PC-9 (cell line): ENCODE results near the gene ATG4D.

ENCODE experiments used
- CTCF ChIP-seq: fragments of 200-600 bp; sonication (generic); conservative IDR thresholded peaks from 2 replicates; pipeline ENCODE4 v1.6.1; 2017; ENCODE audit warnings: mixed run types, antibody characterized with exemption, mild to moderate bottlenecking, moderate library complexity
- EZH2 ChIP-seq: fragments of 200-600 bp; sonication (generic); IDR thresholded peaks from 2 replicates; pipeline ENCODE4 v1.8.0; 2017; ENCODE audit warnings: antibody characterized with exemption, low read depth

DNA sequence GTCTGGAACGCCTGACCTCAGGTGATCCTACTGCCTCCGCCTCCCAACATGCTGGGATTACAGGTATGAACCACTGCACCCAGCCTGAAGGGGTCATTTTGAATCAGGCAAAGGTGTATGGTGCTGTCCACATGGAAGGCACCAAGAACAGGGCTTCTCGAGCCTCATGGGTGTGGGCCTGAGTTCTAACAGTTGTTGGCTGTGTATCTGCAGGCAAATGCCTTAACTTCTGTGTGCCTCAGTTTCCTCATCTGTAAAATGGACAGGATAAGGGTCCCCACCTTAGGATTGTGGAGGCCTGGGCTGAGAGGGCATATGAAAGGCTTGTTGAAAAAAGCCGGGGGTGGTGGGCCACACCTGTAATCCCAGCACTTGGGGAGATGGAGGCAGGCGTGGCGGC lies 34.2 kb downstream of the ATG4D start:
- no peak for TF ChIP-seq CTCF
- TF ChIP-seq EZH2 = no peak
